ENCODE measurements around the gene ZFP36L2.
"Not testable (repeated sequence)": the region's sequence is repeated elsewhere in the genome, so short reads cannot be mapped to it uniquely, and the experiment has no call there.

ZFP36L2 gene

DNA sequence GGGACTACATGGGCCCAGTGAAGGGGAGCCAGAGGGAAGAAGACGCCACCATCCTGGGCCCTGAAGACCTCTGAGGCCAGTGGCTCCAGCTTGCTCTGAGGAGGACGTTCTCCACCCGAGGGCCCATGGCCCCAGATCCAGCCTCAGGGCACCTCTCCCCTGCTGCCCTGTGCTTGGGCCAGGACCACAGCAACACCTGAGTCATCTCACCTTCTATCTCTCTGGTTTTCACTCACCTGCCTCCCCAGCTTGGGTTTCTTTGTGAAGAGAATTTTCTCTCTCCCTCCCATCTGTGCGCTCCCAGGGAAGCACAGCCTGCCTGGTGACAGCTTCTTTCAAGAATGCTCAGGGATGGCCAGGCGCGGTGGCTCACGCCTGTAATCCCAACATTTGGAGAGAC is 19.8 kb downstream of the ZFP36L2 start:
- no peak for DNase-seq

DNA sequence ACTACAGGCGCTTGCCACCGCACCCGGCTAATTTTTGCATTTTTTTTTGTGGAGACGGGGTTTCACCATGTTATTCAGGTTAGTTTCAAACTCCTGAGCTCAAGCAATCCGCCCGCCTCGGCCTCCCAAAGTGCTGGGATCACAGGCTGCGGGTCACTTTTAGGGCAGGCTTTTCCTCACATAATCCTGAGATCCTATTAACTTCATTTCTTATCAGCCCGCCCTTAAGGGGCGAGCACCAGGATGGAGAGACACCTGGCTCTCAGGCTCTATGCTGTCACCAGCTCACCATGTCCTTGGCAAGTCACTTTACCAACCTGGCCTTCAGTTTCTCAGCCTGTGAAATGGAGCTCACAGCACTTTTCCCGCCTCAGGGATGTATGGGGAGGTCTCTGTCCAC is 23.0 kb downstream of the ZFP36L2 start:
- no peak for DNase-seq

DNA sequence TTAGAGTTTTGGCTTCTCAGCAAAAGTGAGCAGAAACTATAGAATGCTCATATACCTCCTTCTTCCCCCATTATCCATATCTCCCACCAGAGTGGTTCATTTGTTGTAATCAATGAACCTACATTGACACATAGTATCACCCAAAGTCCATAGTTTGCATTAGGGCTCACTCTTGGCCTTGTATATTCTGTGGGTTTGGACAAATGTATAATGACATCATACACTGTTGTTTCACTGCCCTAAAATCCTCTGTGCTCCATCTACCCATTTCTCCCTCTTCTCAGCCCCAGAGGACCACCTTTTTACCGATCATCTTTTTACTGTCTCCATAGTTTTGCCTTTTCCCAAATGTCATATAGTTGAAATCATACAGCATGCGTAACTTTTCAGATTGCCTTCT is 24.1 kb downstream of the ZFP36L2 start:
- no peak for DNase-seq

DNA sequence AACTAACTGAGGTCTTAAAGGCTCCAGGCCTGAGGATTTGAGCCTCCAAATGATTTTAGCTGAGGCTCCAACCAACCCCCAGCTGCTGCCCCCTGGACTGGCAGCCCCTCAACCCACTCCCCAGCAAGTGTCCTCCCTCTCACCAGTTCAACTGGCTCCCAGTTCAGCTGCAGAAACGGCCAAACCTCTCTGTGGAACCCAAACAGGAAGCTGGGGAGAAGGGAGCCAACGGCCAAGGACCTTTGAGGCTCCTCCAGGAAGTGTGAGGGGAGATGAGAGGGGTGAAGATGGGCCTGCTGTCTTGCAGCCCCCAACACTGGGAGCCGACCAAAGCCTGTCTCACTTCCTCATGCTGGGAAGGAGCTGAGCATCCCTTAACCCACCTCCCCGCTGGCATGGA is 24.9 kb downstream of the ZFP36L2 start:
- DNase-seq, result no peak

DNA sequence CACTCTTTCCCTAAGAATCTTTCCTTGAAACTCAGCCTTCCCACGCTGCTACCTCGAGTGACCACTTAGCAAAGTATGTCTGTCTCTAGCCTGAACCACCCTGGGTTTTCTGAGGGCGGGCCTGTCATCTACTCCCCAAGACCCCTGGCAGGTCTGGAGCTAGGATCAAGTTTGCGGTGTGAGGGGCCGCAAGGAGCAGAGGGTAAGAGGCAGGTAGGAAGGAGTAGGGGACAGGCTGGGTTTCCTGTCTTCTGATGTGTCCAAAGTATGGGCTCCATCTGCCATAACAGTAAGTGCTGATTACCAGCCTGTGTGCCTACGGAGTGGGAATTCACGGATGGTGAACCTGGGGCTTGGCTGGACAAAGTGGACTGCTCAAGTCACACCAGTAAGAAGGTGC is 25.4 kb downstream of the ZFP36L2 start:
- no peak for DNase-seq

DNA sequence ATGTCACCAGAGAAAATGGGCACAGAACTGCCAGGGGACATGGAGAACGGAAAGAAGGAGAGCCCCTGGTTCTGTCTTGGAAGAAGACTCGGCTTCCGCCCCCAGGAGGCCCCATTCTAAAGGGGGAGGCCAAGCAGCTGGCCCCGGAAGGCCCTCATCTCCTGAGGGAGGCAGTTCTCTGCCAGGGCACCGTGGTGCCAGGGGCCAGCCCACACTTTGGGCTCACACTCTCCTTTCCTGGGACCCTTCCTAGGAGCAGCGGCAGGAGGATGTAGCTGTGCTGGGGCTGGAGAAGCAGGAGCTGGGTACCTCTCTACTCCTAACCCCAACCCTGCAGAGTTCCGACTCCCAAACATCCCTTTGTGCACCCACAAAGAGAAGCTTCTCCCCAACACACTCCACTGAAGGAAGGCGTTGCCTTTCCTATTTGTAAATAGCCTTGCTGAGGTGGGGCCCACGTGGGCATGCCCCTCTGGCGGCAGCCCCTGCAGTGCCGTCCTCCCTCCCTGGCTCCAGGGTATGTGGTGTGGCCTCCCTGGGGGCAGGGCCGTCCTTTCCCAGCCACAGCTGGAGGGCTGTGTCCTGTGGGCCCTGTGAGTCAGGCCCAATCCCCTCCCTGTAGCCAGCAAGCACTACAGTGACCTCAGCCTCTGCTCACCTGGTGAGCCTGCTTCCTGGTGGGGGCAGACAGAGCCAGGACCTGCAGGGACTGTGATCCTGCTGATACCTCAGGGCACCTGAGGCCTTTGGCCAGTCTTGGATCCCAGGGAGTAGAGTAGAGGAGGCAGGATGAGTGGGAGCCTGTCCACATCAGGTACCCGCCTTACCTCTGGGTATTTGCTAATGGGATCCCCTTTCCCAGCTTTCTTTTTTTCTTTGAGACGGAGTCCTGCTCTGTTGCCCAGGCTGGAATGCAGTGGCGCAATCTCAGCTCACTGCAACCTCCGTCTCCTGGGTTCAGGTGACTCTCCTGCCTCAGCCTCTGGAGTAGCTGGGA is 26.6 kb downstream of the ZFP36L2 start:
- DNase-seq, result no peak

DNA sequence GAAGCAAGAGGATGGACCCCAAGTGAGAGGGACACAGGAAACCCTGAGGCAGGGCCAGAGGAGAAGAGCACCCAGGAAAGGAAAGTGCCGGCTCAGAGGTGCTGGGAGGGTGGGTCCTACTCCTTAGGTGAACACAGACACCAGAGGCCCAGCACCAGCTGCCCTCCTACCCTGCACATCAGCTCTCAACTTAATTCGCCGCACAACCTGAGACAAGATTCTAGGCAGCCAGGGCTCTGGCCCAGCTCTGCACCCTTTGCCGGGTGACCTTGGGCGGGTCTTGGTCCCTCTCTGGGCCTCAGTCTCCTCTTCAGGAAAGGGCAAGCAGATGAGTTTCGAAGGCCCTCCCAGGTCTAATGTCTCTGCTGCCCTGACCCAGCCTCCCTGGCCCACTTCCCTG is 28.1 kb downstream of the ZFP36L2 start:
- DNase-seq, result no peak

DNA sequence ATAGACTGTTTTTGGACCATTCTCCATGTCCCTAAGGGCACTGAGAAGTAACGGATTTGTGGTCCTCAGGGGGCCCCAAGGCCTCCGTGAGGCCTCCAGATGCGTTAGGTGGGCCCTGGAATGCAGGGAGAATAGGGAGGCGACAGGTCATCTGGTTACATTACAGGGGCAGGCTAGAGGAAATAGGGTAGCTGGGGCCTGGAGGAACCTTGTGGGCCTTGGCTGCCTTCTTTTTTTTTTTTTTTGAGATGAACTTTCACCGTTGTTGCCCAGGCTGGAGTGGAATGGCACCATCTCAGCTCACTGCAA is 28.9 kb downstream of the ZFP36L2 start:
- DNase-seq, result no peak

DNA sequence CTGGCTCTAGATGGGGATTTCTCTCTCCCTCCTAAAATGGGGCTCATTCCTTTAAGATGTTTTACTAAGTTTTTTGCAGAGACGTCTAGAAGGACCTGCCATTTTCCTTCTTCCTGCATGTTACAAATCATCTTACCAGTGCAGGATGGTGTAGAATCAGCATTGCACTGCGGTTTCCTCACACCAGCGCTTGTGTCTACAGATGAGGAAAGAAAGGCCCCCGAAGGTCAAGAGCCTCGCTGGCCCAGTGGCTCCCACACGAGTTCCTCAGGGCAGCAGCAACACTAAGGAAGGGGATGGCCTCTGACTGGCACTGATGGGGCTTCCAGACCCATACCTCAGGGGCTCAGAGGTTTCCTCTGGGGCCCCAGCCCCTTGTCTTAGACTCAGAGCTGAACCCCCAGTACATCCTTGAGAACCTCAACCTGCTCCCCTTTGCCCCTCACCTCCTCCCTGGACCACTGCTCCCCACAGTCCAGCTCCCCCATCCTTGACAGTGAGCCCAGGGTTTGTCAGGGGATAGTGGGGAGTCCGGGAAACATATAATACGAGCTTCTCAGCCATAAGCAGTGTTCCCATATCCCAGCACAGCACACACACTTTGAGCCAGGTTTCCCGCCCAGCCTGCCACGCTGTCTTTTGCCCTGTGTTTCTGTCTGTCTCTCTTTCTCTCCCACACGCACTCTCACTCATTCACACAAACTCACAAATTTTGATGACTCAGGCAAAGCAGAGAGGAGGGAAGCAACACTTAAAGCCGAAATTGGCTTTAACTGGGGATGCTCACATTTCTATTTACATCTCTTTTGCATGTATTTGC is 29.4 kb downstream of the ZFP36L2 start:
- DNase-seq, result no peak

DNA sequence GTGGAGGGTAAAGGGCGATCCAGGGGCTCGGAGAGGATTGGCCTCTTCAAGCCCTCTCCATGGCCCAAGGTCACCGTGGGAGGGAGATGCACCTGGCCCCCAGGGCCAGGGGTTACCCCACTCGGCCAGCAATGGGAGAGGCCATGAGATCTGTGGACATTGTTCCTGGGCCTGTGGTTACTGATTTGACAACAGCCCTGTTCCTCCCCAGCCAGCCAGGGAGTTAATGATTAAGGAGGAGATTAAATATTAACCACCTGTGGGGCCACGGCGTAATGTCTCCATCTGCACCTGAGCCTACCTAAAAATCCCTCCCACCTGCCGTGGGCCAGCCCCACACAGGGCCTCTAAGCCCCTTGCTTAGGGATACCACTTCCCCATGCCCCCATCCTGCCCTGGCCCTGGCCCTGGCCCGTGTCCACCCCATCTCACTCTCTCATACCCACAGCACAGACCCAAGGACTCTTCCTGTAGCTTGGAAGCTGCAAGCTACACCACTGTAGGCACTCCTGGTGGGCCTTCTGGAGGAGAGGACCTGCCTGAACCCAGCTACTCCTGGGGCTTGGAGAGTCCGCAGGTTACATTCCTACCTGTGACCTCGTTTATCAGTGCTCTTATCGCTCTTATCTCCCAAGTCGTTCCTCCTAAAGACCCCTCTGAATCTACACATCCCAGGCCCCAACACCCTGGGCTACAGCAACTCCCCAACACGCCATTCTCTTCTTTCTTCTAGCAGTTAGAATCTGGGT is 32.1 kb downstream of the ZFP36L2 start:
- no peak for DNase-seq

DNA sequence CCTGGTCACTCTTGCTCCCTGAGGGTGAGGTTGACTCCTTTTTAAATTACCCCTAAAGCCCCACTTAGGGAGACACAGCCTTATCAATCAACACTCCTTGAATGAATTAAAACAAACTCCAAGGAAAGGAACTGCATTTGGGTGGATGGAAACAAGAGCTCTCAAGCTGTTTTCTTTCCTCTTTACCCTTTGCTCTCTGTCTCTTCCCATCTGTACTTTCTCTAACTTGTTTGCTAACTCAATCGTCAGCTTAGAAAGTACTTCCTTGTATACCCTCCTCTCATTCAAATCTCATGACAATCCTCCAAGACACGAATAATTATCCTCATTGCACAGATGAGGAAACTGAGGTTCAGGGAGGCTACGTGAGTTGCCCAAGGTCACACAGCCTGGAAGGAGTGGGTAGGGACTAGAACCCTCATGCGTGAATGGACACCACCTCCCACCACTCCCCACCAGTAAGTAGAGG is 32.7 kb downstream of the ZFP36L2 start:
- DNase-seq, result no peak

DNA sequence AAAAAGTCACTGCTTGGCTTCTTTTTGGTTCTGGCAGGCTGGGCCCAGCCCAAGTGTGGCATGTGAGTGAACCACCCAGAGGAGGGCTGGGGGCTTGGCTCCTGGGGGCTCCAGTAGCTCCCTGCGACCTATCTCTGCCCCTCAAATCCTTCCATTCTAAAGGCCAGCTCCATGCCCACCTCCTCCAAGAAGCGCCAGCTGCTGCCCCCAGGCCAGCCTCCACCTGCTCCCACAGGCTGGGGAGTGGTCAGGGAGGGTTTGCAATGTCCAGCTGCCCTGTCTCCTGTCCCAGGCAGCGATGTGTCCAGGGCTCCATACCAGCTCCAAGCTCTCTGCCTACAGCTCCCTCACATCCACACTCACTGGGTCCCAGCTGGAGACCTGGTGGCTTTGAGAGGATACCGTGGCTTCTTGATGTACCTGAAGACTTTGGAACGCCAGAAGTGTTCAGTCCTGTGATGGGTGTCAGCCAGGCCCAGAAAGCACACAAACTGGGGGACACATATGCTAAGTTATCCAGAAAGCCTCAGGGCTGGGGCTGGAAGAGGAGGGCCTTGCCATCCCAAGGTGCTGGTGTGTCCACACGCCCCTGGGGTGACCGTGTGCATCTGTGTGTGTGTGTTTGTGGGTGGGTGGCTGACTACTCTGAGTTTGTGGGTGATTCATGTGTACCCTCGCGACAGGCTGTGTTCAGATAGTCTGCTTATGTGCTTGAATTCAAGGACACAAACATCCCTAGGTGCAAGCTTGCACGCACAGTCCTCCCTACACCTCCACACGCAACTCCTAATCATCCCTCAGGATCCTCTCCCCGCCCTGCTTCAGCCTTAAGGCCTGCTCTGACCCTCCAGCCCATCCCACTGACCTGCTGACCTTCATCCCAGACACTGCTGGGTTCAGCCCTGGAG is 33.4 kb downstream of the ZFP36L2 start:
- DNase-seq, result no peak

DNA sequence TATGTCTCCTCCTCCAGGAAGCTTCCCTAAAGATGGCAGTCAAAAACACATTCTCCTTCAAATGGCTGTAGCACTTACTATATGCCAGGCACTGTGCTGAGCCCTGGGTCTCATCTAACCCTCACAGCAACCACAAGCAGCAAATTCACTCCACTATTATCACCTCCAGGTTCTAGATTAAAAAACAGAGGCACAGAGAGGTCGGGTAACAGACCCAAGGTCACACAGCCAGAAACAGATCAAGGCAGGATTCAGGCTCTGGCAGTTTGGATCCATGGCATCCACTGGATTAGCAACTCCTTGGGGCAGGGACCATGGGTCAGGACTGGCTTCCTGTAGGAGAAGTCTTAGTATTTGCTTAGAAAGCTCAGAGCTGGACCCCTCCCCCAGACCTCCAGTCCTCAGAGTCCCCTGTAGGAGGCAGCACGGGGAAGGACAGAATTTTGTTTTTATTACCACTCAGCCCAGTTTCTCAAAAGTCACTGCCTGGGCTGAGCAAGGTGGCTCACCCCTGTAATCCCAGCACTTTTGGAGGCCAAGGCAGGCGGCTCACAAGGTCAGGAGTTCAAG is 34.4 kb downstream of the ZFP36L2 start:
- DNase-seq, result no peak

DNA sequence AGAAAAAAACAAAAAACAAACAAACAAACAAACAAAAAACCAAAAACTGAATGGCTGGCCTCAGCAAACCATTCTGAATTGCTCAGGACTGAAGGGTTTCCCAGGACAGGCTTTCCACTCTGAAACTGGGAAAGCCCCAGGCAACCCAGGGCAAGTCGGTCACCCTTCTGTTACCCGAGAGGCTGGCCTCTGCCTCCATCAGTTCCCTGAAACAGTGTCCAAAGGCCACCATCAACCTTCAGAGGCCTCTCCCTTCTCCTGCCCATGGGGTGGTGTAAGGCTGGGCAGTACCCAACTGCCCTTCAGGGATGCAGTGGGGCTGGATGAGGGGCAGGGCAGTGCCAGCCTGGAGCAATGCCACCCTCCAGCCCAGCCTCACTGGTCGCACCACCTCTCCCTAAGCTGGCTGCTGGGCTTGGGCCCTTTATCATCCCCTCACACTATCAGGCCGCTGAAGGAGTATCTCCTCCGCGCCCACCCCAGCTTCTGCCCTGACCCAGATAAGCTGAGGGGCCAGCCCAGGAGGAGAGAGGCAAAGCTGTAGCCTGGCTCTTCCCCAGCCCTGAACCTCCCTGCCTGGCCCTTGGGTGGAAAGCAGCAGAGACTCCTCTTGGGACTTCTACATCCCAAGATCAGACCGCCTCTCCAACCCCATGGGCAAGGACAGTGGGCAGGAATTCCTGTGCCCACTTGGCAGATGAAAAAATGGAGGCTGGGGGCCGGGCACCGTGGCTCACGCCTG is 35.9 kb downstream of the ZFP36L2 start:
- no peak for DNase-seq

DNA sequence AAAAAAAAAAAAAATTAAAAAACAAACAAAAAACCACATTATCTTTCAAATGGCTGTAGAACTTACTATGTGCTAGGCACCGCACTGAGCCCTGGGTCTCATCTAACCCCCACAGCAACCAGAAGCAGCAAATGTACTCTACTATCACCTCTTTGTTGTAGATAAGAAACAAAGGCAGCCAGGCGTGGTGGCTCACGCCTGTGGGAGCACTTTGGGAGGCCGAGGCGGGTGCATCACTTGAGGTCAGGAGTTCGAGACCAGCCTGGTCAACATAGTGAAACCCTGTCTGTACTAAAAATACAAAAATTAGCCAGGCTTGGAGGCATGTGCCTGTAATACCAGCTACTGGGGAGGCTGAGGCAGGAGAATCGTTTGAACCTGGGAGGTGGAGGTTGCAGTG is 36.5 kb downstream of the ZFP36L2 start:
- not testable (repeated sequence) for DNase-seq

DNA sequence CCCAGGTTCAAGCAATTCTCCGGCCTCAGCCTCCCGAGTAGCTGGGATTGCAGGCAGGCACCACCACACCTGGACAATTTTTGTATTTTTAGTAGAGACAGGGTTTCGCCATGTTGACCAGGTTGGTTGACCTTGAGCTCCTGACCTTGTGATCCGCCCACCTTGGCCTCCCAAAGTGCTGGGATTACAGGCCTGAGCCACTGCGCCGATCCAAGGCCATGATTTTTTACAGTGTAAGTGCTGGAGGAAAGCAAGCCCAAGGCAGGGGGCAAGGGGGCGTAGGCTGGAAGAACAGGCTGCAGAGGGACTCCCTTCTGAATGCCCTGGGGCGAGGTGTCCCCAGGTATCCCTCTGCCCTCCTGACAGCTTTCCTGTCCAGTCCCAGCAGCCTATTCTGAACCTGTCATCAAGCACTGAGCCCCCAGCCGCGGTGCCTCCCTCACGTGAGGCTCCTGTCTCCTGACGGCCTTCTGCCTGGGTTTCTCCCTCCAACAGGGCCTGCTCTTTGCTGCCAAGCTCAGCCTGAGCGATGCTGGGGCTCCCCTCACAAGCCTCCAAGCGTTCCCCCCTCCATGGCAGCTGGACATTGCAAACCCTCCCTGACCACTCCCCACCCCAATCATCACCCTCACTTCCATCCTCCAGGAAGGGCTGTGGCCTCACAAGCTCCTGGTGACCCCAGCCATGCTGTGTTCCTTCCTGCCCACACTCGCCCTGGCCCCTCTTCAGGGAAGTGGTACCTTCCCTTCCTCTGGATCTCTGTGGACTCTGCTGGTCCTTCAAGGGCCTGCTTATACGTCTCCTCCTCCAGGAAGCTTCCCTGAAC is 37.6 kb downstream of the ZFP36L2 start:
- DNase-seq, result no peak

DNA sequence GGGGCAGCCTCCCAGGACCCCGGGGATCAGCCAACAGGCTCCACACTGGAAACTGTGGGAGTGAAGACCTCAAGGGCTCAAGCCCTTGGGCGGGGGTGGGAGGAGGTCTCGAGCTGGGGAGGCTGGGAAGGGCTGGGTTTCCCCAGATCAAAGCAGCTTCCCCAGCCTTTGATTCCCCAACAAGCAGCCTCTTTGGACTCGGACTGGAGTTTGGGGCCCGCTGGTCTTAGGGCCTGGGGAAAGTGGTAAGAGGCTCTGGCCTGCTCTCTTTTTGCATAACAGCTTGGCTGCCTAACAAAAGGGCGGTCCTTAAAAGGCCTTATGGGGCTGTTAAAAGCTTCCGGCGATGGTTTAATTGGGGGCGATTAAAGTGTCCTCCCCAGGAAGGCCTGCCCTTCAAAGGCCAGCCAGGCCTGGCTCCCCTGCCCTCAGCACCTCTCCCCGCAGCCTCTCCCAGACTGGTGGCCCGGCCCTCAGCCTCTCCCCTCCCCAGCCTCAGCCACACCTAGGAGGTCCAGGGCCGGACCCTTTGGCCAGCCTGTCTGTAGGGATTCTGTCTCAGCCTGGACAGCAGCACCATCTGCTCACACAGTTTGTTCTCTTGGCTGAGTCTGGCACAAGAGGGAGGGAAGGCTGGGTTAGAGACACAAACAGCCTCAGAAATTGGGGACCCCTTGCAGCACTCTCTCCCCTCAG is 39.6 kb downstream of the ZFP36L2 start:
- no peak for DNase-seq

DNA sequence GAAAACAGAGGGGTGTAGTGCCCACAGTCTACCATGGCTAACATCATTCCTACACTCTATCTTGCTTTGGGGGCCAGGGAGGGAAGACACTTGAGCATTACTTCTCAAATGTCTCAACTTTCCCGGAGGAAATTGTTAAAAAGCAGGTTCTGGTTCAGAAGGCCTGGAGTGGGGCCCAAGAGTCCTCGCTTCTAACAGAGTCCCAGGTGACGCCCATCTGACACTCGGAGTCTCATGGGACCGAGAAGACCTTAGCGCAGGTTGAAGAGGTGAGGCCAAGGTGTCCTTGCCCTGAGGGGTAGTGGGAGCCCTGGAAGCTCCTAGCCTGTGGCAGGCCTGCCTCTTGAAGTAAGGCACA is 40.1 kb downstream of the ZFP36L2 start:
- no peak for DNase-seq

DNA sequence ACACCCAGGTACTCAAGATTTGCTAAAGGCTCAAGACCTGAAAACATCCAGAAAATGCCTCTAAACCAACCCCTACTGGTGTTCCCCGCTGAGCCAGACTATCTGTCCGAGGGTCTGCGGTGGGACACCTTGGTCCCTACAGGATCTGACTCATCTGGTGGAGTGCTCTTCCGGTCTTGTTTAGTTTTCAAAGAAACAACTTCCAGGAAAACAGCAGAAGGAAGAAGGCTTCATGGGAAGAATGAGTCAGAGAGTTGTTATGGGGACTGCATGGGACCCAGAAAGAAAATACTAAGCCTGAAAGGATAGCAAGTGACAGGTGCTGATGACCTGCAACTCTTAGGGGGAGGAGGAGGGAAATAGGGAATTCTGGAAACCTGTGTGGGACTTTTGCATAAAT is 41.3 kb downstream of the ZFP36L2 start:
- DNase-seq, result no peak
